MM.1S (cell line): ENCODE data around the gene SLC26A11.

Experiments
- DNase-seq: peaks from one replicate; pipeline ENCODE4 v3.0.0-alpha.2; 2015
- H2AFZ ChIP-seq: fragments of 300-600 bp; sonication (generic); 2 replicates; pipeline ENCODE4 v1.6.0; 2016; ENCODE audit warnings: antibody characterized with exemption, low read length
- H3F3A ChIP-seq: fragments of 300-600 bp; sonication (generic); 2 replicates; pipeline ENCODE4 v1.6.1; 2016; ENCODE audit warnings: mild to moderate bottlenecking, antibody characterized with exemption, low read length, moderate library complexity, mixed read lengths; ENCODE audit not compliant: insufficient read depth
- H3K27ac ChIP-seq: fragments of 300-600 bp; sonication (generic); 2 replicates; pipeline ENCODE4 v1.5.1; 2016; ENCODE audit warnings: mild to moderate bottlenecking, low read length
- H3K27me3 ChIP-seq: fragments of 300-600 bp; sonication (generic); replicated peaks from 2 replicates; pipeline ENCODE4 v1.6.0; 2016; ENCODE audit warnings: low read length; ENCODE audit not compliant: insufficient read depth
- H3K36me3 ChIP-seq: fragments of 300-600 bp; sonication (generic); replicated peaks from 2 replicates; pipeline ENCODE4 v1.6.1; 2016; ENCODE audit warnings: mild to moderate bottlenecking, low read length, mixed read lengths; ENCODE audit not compliant: insufficient read depth
- H3K4me1 ChIP-seq: fragments of 300-600 bp; sonication (generic); 2 replicates; pipeline ENCODE4 v1.6.1; 2016; ENCODE audit warnings: low read length, mixed read lengths
- H3K4me2 ChIP-seq: fragments of 300-600 bp; sonication (generic); 2 replicates; pipeline ENCODE4 v1.6.0; 2016; ENCODE audit warnings: low read depth, low read length
- H3K4me3 ChIP-seq: fragments of 300-600 bp; sonication (generic); 2 replicates; pipeline ENCODE4 v1.5.1; 2016; ENCODE audit warnings: low read length, mixed read lengths
- H3K79me2 ChIP-seq: fragments of 300-600 bp; sonication (generic); 2 replicates; pipeline ENCODE4 v1.6.1; 2016; ENCODE audit warnings: mixed run types, low read length, mixed read lengths
- H3K9ac ChIP-seq: fragments of 300-600 bp; sonication (generic); 2 replicates; pipeline ENCODE4 v1.6.1; 2016; ENCODE audit warnings: low read length, mixed read lengths
- H3K9me2 ChIP-seq: fragments of 300-600 bp; sonication (generic); replicated peaks from 2 replicates; pipeline ENCODE4 v1.6.1; 2016; ENCODE audit warnings: mild to moderate bottlenecking, low read length, mixed read lengths; ENCODE audit not compliant: insufficient read depth
- H3K9me3 ChIP-seq: fragments of 300-600 bp; sonication (generic); replicated peaks from 2 replicates; pipeline ENCODE4 v1.6.1; 2016; ENCODE audit warnings: mild to moderate bottlenecking, low read length, mixed read lengths; ENCODE audit not compliant: insufficient read depth
- H4K20me1 ChIP-seq: fragments of 300-600 bp; sonication (generic); 2 replicates; pipeline ENCODE4 v1.6.1; 2016; ENCODE audit warnings: mild to moderate bottlenecking, low read length, moderate library complexity, mixed read lengths; ENCODE audit not compliant: insufficient read depth
- CTCF ChIP-seq: fragments of 300-600 bp; sonication (generic); IDR thresholded peaks from 2 replicates; pipeline ENCODE4 v1.5.1; 2016; ENCODE audit warnings: antibody characterized with exemption, low read length, mixed read lengths
- EZH2 ChIP-seq: fragments of 300-600 bp; sonication (generic); optimal IDR thresholded peaks from 2 replicates; pipeline ENCODE3; 2017; ENCODE audit warnings: low read depth, mild to moderate bottlenecking, antibody characterized with exemption, low read length, mixed read lengths
- EZH2phosphoT487 ChIP-seq: fragments of 300-600 bp; sonication (generic); IDR thresholded peaks from 2 replicates; pipeline ENCODE4 v1.6.1; 2018; ENCODE audit warnings: antibody characterized with exemption, low read length

Gene SLC26A11

DNA sequence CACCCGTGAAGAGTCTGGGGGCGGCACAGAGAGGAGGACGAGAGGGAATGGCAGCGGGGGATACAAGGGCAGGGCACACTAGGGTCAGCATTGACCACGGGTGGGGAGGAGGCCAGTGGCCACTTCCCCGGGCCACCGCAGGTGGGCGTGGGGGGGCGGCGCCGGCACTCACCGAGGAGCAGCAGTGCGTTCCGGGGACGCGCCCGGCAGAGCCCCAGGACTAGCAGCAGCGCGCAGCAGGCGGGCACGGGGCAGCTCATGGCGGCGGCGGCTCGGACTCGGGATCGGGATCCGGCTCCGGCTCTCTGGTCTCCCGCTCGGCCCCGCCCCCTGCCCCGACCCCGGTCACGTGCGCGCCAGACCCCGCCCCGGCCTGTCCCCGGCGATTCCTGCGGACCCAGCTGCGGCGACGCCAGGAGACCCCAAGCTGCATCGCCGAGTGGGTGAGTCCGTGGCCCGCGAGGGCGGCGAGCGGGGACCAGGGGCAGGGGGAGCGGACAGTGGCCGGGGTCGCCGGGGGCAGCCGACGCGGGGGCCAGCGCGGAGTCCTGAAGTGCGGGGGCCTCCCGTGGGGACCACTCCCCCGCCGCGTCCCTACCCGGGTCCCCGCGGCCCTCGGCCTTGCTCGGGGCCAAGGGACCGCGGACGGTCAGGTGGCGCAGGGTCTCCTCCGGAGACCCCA, at the start of gene SLC26A11, which contains the start of gene SGSH:
SLC26A11 (plus strand) TSS at position 374 of the 682 bp plus-strand sequence. CDS start 1,134 bp downstream, outside the sequence.
SGSH (minus strand) TSS at position 280 of the 682 bp plus-strand sequence; CDS start at position 260, 20 bp downstream.
- DNase-seq: peak; percentile 59
- Histone ChIP-seq H3K9me2 (no peaks in the 10 kb centered on the region), H3F3A (peaks cover 10% of the 10 kb centered on the region), H3K4me1 (peaks cover 7% of the 10 kb centered on the region), H3K9me3 (no peaks in the 10 kb centered on the region), H3K4me2 (peak within 1 kb of the TSS; percentile 91), H2AFZ (peak within 1 kb of the TSS; percentile 89), H4K20me1 (no peaks in the 10 kb centered on the region), H3K27ac (peak within 1 kb of the TSS; percentile 87), H3K9ac (peak within 1 kb of the TSS; percentile 92), H3K79me2 (peaks cover 32% of the 10 kb centered on the region), H3K27me3 (no peaks in the 10 kb centered on the region), H3K4me3 (peak within 1 kb of the TSS; percentile 97), H3K36me3 (no peaks in the 10 kb centered on the region)
- TF ChIP-seq CTCF: no peak
- no peak for TF ChIP-seq EZH2
- no peak for TF ChIP-seq EZH2phosphoT487

- Histone ChIP-seq H3F3A (no peaks in the 10 kb centered on the region), H3K79me2 (no peaks in the 10 kb centered on the region), H3K27me3 (peaks cover 57% of the 10 kb centered on the region), H3K4me3 (no peak overlapping the region), H3K9me3 (no peaks in the 10 kb centered on the region), H4K20me1 (no peaks in the 10 kb centered on the region), H3K4me2 (no peak overlapping the region), H3K9ac (no peak overlapping the region), H3K36me3 (no peaks in the 10 kb centered on the region), H3K9me2 (no peaks in the 10 kb centered on the region), H3K4me1 (no peaks in the 10 kb centered on the region), H2AFZ (no peak overlapping the region), H3K27ac (no peak overlapping the region)
- no peak for DNase-seq
- TF ChIP-seq EZH2 (no peak), EZH2phosphoT487 (no peak), CTCF (no peak)
Observed at GRCh38 chr17:80171681-80172080, 48.5 kb upstream of the SLC26A11 start.

DNA sequence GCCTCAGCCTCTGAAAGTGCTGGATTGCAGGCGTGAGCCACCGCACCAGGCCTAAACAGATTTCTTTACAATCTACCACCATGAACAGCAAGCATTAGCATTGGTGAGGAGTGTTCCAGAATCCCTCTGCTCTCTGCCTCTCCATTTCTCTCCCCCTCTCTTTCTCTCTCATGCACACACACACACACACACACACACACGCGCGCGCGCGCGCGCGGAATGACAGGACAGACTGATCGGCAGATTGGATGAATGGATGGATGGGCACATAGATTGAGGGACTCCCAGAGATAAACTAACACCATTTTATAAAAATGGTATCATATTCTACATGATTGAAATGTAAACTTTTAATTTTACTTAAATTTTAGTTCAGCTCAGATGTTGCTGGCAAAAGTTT, 47.1 kb upstream of the SLC26A11 start:
- Histone ChIP-seq H3K79me2 (no peaks in the 10 kb centered on the region), H2AFZ (no peak overlapping the region), H3K4me2 (no peak overlapping the region), H3K9me2 (no peaks in the 10 kb centered on the region), H3K36me3 (no peaks in the 10 kb centered on the region), H3K4me1 (no peaks in the 10 kb centered on the region), H3K4me3 (no peak overlapping the region), H3K27ac (no peak overlapping the region), H4K20me1 (no peaks in the 10 kb centered on the region), H3F3A (no peaks in the 10 kb centered on the region), H3K9ac (no peak overlapping the region), H3K27me3 (peaks cover 56% of the 10 kb centered on the region), H3K9me3 (no peaks in the 10 kb centered on the region)
- no peak for TF ChIP-seq EZH2
- no peak for TF ChIP-seq EZH2phosphoT487
- no peak for TF ChIP-seq CTCF
- DNase-seq: no peak
